ENCODE measurements around the gene CEP164. TPM values are rescaled to one million over a fixed set of nuclear protein-coding genes. Genes with fewer than 3 reads are reported as not detected.

The CEP164 gene
- total RNA-seq, 2 experiments from 2014 or later, result 33.0 to 36.7 TPM

- intact Hi-C loops (cut with DNase I, micrococcal nuclease), result no loop called here
- no peak for TF ChIP-seq CTCF (IDR thresholded peaks at IDR 0.05)
Observed at GRCh38 chr11:117390743-117391142, 63.1 kb downstream of the CEP164 start.

GRCh38 chr11:117391181-117391580 is 63.5 kb downstream of the CEP164 start:
- ATAC-seq (ENCODE audit: poor library complexity) (no peak), DNase-seq (no peak)
- Mint-ChIP-seq H3K4me1 (ENCODE audit: low read depth) (no peaks in the 10 kb centered on the region), H3K36me3 (ENCODE audit: low read depth) (peaks cover 87% of the 10 kb centered on the region), H3K9me3 (no peaks in the 10 kb centered on the region), H3K27me3 (no peaks in the 10 kb centered on the region), H3K27ac (no peak overlapping the region), H3K4me3 (no peak overlapping the region)
- H3K9me3 ChIP-seq (ENCODE audit: control insufficient read depth in 1 of 2, insufficient read depth in 1 of 2, low read length in 2 of 2), result no peaks in the 10 kb centered on the region
- intact Hi-C loops (cut with DNase I, micrococcal nuclease), result no loop called here
- peaks cover 77% of the 10 kb centered on the region for H3K36me3 ChIP-seq (ENCODE audit: insufficient read depth, low read length)
- ChIA-PET POLR2A (no interaction called here), CTCF (no interaction called here)
- TF ChIP-seq CTCF (IDR thresholded peaks at IDR 0.05), result no peak
- no peak overlapping the region for H3K27ac ChIP-seq (ENCODE audit: low read depth in 1 of 2, low read length in 2 of 2)
- H3K4me1 ChIP-seq (ENCODE audit: insufficient read depth, low read length), result no peaks in the 10 kb centered on the region
- H3K27me3 ChIP-seq (ENCODE audit: control insufficient read depth in 1 of 2, insufficient read depth in 2 of 2, low read length in 2 of 2), result no peaks in the 10 kb centered on the region
- H3K4me3 ChIP-seq (ENCODE audit: low read length), result no peak overlapping the region

More at GRCh38 chr11:117390743-117391142, 63.1 kb downstream of the CEP164 start:
- no peaks in the 10 kb centered on the region for H3K27me3 Mint-ChIP-seq
- no peaks in the 10 kb centered on the region for H3K4me1 Mint-ChIP-seq (ENCODE audit: low read depth)
- peaks cover 74% of the 10 kb centered on the region for H3K36me3 ChIP-seq (ENCODE audit: insufficient read depth, low read length)
- no peaks in the 10 kb centered on the region for H3K9me3 ChIP-seq (ENCODE audit: control insufficient read depth in 1 of 2, insufficient read depth in 1 of 2, low read length in 2 of 2)
- POLR2A ChIA-PET, result no interaction called here
- no peaks in the 10 kb centered on the region for H3K27me3 ChIP-seq (ENCODE audit: control insufficient read depth in 1 of 2, insufficient read depth in 2 of 2, low read length in 2 of 2)
- CTCF ChIA-PET, result no interaction called here
- peaks cover 87% of the 10 kb centered on the region for H3K36me3 Mint-ChIP-seq (ENCODE audit: low read depth)
- H3K4me1 ChIP-seq (ENCODE audit: insufficient read depth, low read length), result no peaks in the 10 kb centered on the region
- no peak for ATAC-seq (ENCODE audit: poor library complexity)
- no peak for DNase-seq
- H3K27ac ChIP-seq (ENCODE audit: low read depth in 1 of 2, low read length in 2 of 2), result no peak overlapping the region
- no peak overlapping the region for H3K27ac Mint-ChIP-seq
- no peak overlapping the region for H3K4me3 Mint-ChIP-seq
- H3K4me3 ChIP-seq (ENCODE audit: low read length), result no peak overlapping the region
- H3K9me3 Mint-ChIP-seq, result no peaks in the 10 kb centered on the region

GRCh38 chr11:117392001-117392690 is 64.5 kb downstream of the CEP164 start:
- no peak overlapping the region for H3K27ac Mint-ChIP-seq
- DNase-seq (no peak), ATAC-seq (ENCODE audit: poor library complexity) (no peak)
- Histone ChIP-seq H3K36me3 (ENCODE audit: insufficient read depth, low read length) (peaks cover 79% of the 10 kb centered on the region), H3K4me3 (ENCODE audit: low read length) (no peak overlapping the region), H3K4me1 (ENCODE audit: insufficient read depth, low read length) (no peaks in the 10 kb centered on the region), H3K9me3 (ENCODE audit: control insufficient read depth in 1 of 2, insufficient read depth in 1 of 2, low read length in 2 of 2) (peaks cover 0 to 6% of the 10 kb centered on the region in 2 experiments), H3K27me3 (ENCODE audit: control insufficient read depth in 1 of 2, insufficient read depth in 2 of 2, low read length in 2 of 2) (no peaks in the 10 kb centered on the region), H3K27ac (ENCODE audit: low read depth in 1 of 2, low read length in 2 of 2) (no peak overlapping the region)
- no peak for TF ChIP-seq CTCF (IDR thresholded peaks at IDR 0.05)
- no peak overlapping the region for H3K4me3 Mint-ChIP-seq
- ChIA-PET POLR2A (no interaction called here), CTCF (no interaction called here)
- intact Hi-C loops (cut with DNase I, micrococcal nuclease), result no loop called here
- H3K27me3 Mint-ChIP-seq, result no peaks in the 10 kb centered on the region
- peaks cover 87% of the 10 kb centered on the region for H3K36me3 Mint-ChIP-seq (ENCODE audit: low read depth)
- H3K4me1 Mint-ChIP-seq (ENCODE audit: low read depth), result no peaks in the 10 kb centered on the region
- no peaks in the 10 kb centered on the region for H3K9me3 Mint-ChIP-seq
